Natural killer cell (primary cell): Measurements from ENCODE around the gene MAF. TPM values are rescaled to one million over a fixed set of nuclear protein-coding genes. Genes with fewer than 3 reads are reported as not detected.

Experiments
- ATAC-seq, 3 donors: fragments of 150-1000 bp in 2 of 3; fragments of 200-7000 bp in 1 of 3; cut with Tn5 transposase; 1 replicate in 1 of 3; 2 replicates in 2 of 3; pipeline ENCODE4 v1.10.0; 2021; ENCODE audit warnings: mild to moderate bottlenecking in 2 of 3, moderate library complexity in 2 of 3
- DNase-seq, 2 donors: peaks; one replicate each; pipeline versions ENCODE4 v3.0.0 to v3.0.0-alpha.2; 2013 to 2021; ENCODE audit warnings: mixed read lengths in 1 of 2
- H3K27ac ChIP-seq: one replicate; pipeline ENCODE4 v1.5.1; 2013; ENCODE audit warnings: mild to moderate bottlenecking, low read length
- H3K27me3 ChIP-seq: one replicate; pipeline ENCODE4 v1.6.1; 2013; ENCODE audit warnings: low read length; ENCODE audit not compliant: control insufficient read depth, insufficient read depth
- H3K36me3 ChIP-seq: one replicate; pipeline ENCODE4 v1.6.1; 2013; ENCODE audit warnings: low read length; ENCODE audit not compliant: control insufficient read depth, insufficient read depth
- H3K4me1 ChIP-seq: one replicate; pipeline ENCODE4 v1.6.1; 2013; ENCODE audit warnings: low read length; ENCODE audit not compliant: control insufficient read depth, insufficient read depth
- H3K4me3 ChIP-seq: one replicate; pipeline ENCODE4 v1.5.1; 2013; ENCODE audit warnings: low read length
- H3K9me3 ChIP-seq: one replicate; pipeline ENCODE4 v1.6.1; 2013; ENCODE audit warnings: low read length; ENCODE audit not compliant: control insufficient read depth, insufficient read depth
- H3K27ac Mint-ChIP-seq, 2 donors: one replicate each; pipeline ENCODE4 v1.8.0; 2022; ENCODE audit warnings: mild to moderate bottlenecking in 2 of 2, mixed read lengths in 2 of 2, moderate library complexity in 1 of 2
- H3K27me3 Mint-ChIP-seq, 2 donors: one replicate each; pipeline ENCODE4 v1.8.0; 2022; ENCODE audit warnings: low read depth in 2 of 2, mixed read lengths in 2 of 2
- H3K36me3 Mint-ChIP-seq: one replicate; pipeline ENCODE4 v1.8.0; 2022; ENCODE audit warnings: mixed read lengths
- H3K4me1 Mint-ChIP-seq, 2 donors: one replicate each; pipeline ENCODE4 v1.8.0; 2022; ENCODE audit warnings: mixed read lengths in 2 of 2
- H3K4me3 Mint-ChIP-seq: one replicate; pipeline ENCODE4 v1.8.0; 2022; ENCODE audit warnings: mild to moderate bottlenecking, moderate library complexity, mixed read lengths
- H3K9me3 Mint-ChIP-seq, 2 donors: one replicate each; pipeline ENCODE4 v1.8.0; 2022; ENCODE audit warnings: mixed read lengths in 2 of 2
- CTCF ChIP-seq: fragments of 200-600 bp; IDR thresholded peaks from one replicate; pipeline ENCODE4 v1.8.0; 2022; ENCODE audit warnings: antibody characterized with exemption
- WGBS: methylation state at CpG from one replicate; pipeline ENCODE4 v1.1.7; 2013; ENCODE audit warnings: missing lambda C conversion rate; ENCODE audit not compliant: insufficient coverage; 5-methylcytosine and 5-hydroxymethylcytosine counted together
- intact Hi-C: fragments of 100-400 bp; cut with micrococcal nuclease; formaldehyde crosslinking; loops from one replicate; pipeline ENCODE4 v1.14.2; 2022
- total RNA-seq, 4 donors: library from RNA; stranded (reverse); fragments of 120-200 nt in 1 of 4; gene quantifications; one replicate each; pipeline versions ENCODE4 v1.2.3 to v1.2.4, GENCODE V29; 2013 to 2022

Gene MAF
- total RNA-seq, 3 donors from 2014 or later (not counting 1 experiment from before 2014, with no cell fraction given): 24.0 to 50.1 (median 27.1) TPM

- no peaks in the 10 kb centered on the region for H3K36me3 ChIP-seq
- no peaks in the 10 kb centered on the region for H3K27me3 ChIP-seq
- H3K27me3 Mint-ChIP-seq: peaks cover 0 to 7% of the 10 kb centered on the region in 2 donors
- intact Hi-C loops: no loop called here
- H3K27ac ChIP-seq: no peak overlapping the region
- no peak for TF ChIP-seq CTCF
- H3K4me1 Mint-ChIP-seq: peaks cover 2 to 3% of the 10 kb centered on the region in 2 donors
- H3K4me1 ChIP-seq: no peaks in the 10 kb centered on the region
- 95% methylated on average over 7 of the region's 7 CpGs for WGBS
- DNase-seq (no peak), ATAC-seq (no peak)
- no peak overlapping the region for H3K4me3 Mint-ChIP-seq
- H3K36me3 Mint-ChIP-seq: no peaks in the 10 kb centered on the region
- H3K4me3 ChIP-seq: no peak overlapping the region
- no peaks in the 10 kb centered on the region for H3K9me3 Mint-ChIP-seq
- H3K9me3 ChIP-seq: no peaks in the 10 kb centered on the region
- no peak overlapping the region for H3K27ac Mint-ChIP-seq
Observed at GRCh38 chr16:79634298-79634697, 33.8 kb upstream of the MAF start.

GRCh38 chr16:79632289-79632688 lies 31.8 kb upstream of the MAF start:
- Mint-ChIP-seq H3K36me3 (no peaks in the 10 kb centered on the region), H3K27me3 (peaks cover 0 to 7% of the 10 kb centered on the region in 2 donors), H3K4me3 (no peak overlapping the region), H3K4me1 (peaks cover 17 to 21% of the 10 kb centered on the region in 2 donors), H3K9me3 (no peaks in the 10 kb centered on the region), H3K27ac (no peak overlapping the region)
- no peak for TF ChIP-seq CTCF
- no peaks in the 10 kb centered on the region for H3K27me3 ChIP-seq
- peak in 1 of 2 donors; percentile 7 for DNase-seq
- H3K4me1 ChIP-seq: peaks cover 14% of the 10 kb centered on the region
- ATAC-seq: no peak
- H3K36me3 ChIP-seq: no peaks in the 10 kb centered on the region
- 58% methylated on average over 6 of the region's 7 CpGs for WGBS
- H3K9me3 ChIP-seq: no peaks in the 10 kb centered on the region
- H3K27ac ChIP-seq: no peak overlapping the region
- H3K4me3 ChIP-seq: no peak overlapping the region
- intact Hi-C loops: no loop called here

- H3K4me1 Mint-ChIP-seq: peaks cover 17 to 21% of the 10 kb centered on the region in 2 donors
- intact Hi-C loops: no loop called here
- no peak overlapping the region for H3K4me3 ChIP-seq
- no peak for TF ChIP-seq CTCF
- H3K9me3 ChIP-seq: no peaks in the 10 kb centered on the region
- no peaks in the 10 kb centered on the region for H3K9me3 Mint-ChIP-seq
- H3K36me3 ChIP-seq: no peaks in the 10 kb centered on the region
- no peaks in the 10 kb centered on the region for H3K27me3 ChIP-seq
- no peak overlapping the region for H3K4me3 Mint-ChIP-seq
- no peak overlapping the region for H3K27ac ChIP-seq
- H3K4me1 ChIP-seq: peaks cover 14% of the 10 kb centered on the region
- peak overlapping the region; percentile 77 to 82 for H3K27ac Mint-ChIP-seq
- ATAC-seq (no peak), DNase-seq (no peak)
- WGBS: 86% methylated on average over 6 of the region's 6 CpGs
- no peaks in the 10 kb centered on the region for H3K36me3 Mint-ChIP-seq
- peaks cover 8 to 12% of the 10 kb centered on the region in 2 donors for H3K27me3 Mint-ChIP-seq
Observed at GRCh38 chr16:79628988-79629387, 28.5 kb upstream of the MAF start.

- peak overlapping the region; percentile 40 for H3K4me3 Mint-ChIP-seq
- no peak overlapping the region for H3K27ac ChIP-seq
- intact Hi-C loops: no loop called here
- H3K36me3 ChIP-seq: no peaks in the 10 kb centered on the region
- H3K4me1 ChIP-seq: peaks cover 14% of the 10 kb centered on the region
- DNase-seq: peak; percentile 19 to 37
- H3K4me1 Mint-ChIP-seq: peaks cover 17 to 21% of the 10 kb centered on the region in 2 donors
- no peaks in the 10 kb centered on the region for H3K9me3 ChIP-seq
- no peak for TF ChIP-seq CTCF
- 0% methylated on average over 3 of the region's 5 CpGs for WGBS
- no peaks in the 10 kb centered on the region for H3K9me3 Mint-ChIP-seq
- peaks cover 12 to 13% of the 10 kb centered on the region in 2 donors for H3K27me3 Mint-ChIP-seq
- H3K4me3 ChIP-seq: no peak overlapping the region
- H3K36me3 Mint-ChIP-seq: no peaks in the 10 kb centered on the region
- H3K27me3 ChIP-seq: no peaks in the 10 kb centered on the region
- peak overlapping the region; percentile 77 to 82 for H3K27ac Mint-ChIP-seq
- peak in 2 of 3 donors; percentile 86 to 87 for ATAC-seq
Observed at GRCh38 chr16:79628501-79628975, 28.0 kb upstream of the MAF start.
